Ovary (tissue), 9 donors: ENCODE measurements around the gene RNF224. TPM values are rescaled to one million over a fixed set of nuclear protein-coding genes. Genes with fewer than 3 reads are reported as not detected.

Source experiments
- DNase-seq, 5 donors: peaks; one replicate each; pipeline ENCODE4 v3.0.0-alpha.2; 2019 to 2020
- H3K27ac ChIP-seq, 2 donors: fragments of 200-600 bp; one replicate each; pipeline versions ENCODE4 v1.5.1 to v1.8.0; 2019 to 2022
- H3K27me3 ChIP-seq: fragments of 200-600 bp; one replicate; pipeline ENCODE4 v1.8.0; 2022
- H3K36me3 ChIP-seq: fragments of 200-600 bp; sonication (generic); one replicate; pipeline ENCODE4 v1.5.1; 2019
- H3K4me1 ChIP-seq: one replicate; pipeline ENCODE4 v1.8.1; 2013; ENCODE audit warnings: mild to moderate bottlenecking, moderate library complexity; ENCODE audit not compliant: insufficient read depth
- H3K4me3 ChIP-seq: fragments of 200-600 bp; sonication (generic); one replicate; pipeline ENCODE4 v1.5.1; 2017
- H3K9me3 ChIP-seq, 2 donors: fragments of 200-600 bp in 1 of 2; sonication (generic) in 1 of 2; one replicate each; pipeline versions ENCODE4 v1.5.1 to v1.8.1; 2013 to 2019; ENCODE audit warnings: mild to moderate bottlenecking in 1 of 2, moderate library complexity in 1 of 2
- EP300 ChIP-seq: sonication (generic); formaldehyde crosslinking; IDR thresholded peaks from one replicate; pipeline ENCODE4 v1.6.1; 2017; ENCODE audit warnings: antibody characterized with exemption
- POLR2A ChIP-seq: fragments of 450-650 bp; IDR thresholded peaks from one replicate; pipeline ENCODE4 v1.6.1; 2017; ENCODE audit warnings: antibody characterized with exemption, mild to moderate bottlenecking, moderate library complexity
- WGBS, 3 donors: extraction: QIAGEN DNeasy Blood & Tissue Kit in 1 of 3; methylation state at CpG; one replicate each; pipeline versions ENCODE4 v1.1.5 to v1.1.7; 2013 to 2017; 5-methylcytosine and 5-hydroxymethylcytosine counted together
- intact Hi-C, 4 donors: fragments of 100-400 bp; cut with DNase I; formaldehyde crosslinking; loops; one replicate each; pipeline versions ENCODE4 v1.11.0 to v1.15.1; 2022 to 2023
- polyA plus RNA-seq, 2 donors: library from polyadenylated mRNA; stranded (reverse); fragments of 200-250 nt in 1 of 2; fragments of 350-450 nt in 1 of 2; fragmentation: Illumina TruSeq in 1 of 2; extraction: RNeasy Lipid Tissue Mini Kit (QIAGEN cat#74804) in 1 of 2; gene quantifications; one replicate each; pipeline ENCODE4 v1.2.3, GENCODE V29; 2013 to 2014
- total RNA-seq, 7 donors: library from RNA; depleted of rRNA in 2 of 7; stranded (reverse); fragments of >200 nt in 2 of 7; fragmentation: NEBNext Ultra II Directional in 3 of 7; extraction: Animal tissue kit (Norgen Biotek cat#: 25700) in 3 of 7; gene quantifications; one replicate each; pipeline versions ENCODE4 v1.1.0 to v1.2.4, GENCODE V29; 2016 to 2023
- TF ChIP-seq, protein P1 (sequence below), 3 donors: fragments of 450-650 bp in 2 of 3; fragments of 200-600 bp in 1 of 3; IDR thresholded peaks; one replicate each; pipeline versions ENCODE4 v1.5.1 to v1.8.0; 2016 to 2022; ENCODE audit warnings: antibody characterized with exemption in 3 of 3, mild to moderate bottlenecking in 1 of 3
- donor health status: DM: no; HTN: no; CAD: no; lungs with moderate emphysema.
- donor health status: DM: no; HTN: no; CAD: no.
- donor health status: Bipolar disorder and iron deficiency.
- donor health status: DM: yes; HTN: yes; CAD: no.
- donor health status: DM: no; HTN: no; CAD: no.
- donor health status: DM: yes; HTN: yes; CAD: no.

RNF224 gene
- total and polyA plus RNA-seq, 9 donors: 0.92 TPM; not detected in 8

DNA sequence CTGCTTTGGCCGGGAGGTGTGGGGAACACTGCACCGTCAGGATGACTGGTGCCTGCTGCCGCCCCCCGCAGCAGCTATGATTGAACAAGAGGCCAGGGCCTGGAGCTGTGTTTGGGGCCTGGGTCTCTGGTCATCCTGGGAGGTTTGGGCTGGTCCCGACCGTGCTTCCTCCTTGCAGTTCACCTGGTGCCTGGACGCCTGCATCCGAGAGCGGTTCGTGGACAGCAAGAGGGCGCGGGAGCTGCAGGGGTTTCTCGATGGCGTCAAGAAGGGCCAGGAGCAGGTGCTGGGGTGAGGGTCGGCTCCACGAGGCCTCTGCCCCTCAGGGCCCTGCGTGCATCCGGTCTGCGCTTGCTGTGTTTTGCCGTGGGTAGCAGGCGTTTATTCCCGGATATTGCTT is 36.8 kb downstream of the RNF224 start:
- WGBS, 3 donors: 91 to 96% (median 92%) methylated on average over 22 of the region's 22 CpGs
- H3K9me3 ChIP-seq: no peaks in the 10 kb centered on the region
- TF ChIP-seq POLR2A (no peak), EP300 (no peak)
- TF ChIP-seq, protein P1, sequence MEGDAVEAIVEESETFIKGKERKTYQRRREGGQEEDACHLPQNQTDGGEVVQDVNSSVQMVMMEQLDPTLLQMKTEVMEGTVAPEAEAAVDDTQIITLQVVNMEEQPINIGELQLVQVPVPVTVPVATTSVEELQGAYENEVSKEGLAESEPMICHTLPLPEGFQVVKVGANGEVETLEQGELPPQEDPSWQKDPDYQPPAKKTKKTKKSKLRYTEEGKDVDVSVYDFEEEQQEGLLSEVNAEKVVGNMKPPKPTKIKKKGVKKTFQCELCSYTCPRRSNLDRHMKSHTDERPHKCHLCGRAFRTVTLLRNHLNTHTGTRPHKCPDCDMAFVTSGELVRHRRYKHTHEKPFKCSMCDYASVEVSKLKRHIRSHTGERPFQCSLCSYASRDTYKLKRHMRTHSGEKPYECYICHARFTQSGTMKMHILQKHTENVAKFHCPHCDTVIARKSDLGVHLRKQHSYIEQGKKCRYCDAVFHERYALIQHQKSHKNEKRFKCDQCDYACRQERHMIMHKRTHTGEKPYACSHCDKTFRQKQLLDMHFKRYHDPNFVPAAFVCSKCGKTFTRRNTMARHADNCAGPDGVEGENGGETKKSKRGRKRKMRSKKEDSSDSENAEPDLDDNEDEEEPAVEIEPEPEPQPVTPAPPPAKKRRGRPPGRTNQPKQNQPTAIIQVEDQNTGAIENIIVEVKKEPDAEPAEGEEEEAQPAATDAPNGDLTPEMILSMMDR (IDR thresholded peaks at IDR 0.05): no peak
- H3K36me3 ChIP-seq: no peaks in the 10 kb centered on the region
- intact Hi-C loops: no loop called here
- no peak overlapping the region for H3K4me3 ChIP-seq
- H3K4me1 ChIP-seq: peaks cover 3% of the 10 kb centered on the region
- H3K27me3 ChIP-seq: no peaks in the 10 kb centered on the region
- no peak overlapping the region for H3K27ac ChIP-seq
- peak in 1 of 5 donors; percentile 35 for DNase-seq

GRCh38 chr9:137265496-137266161 is 38.3 kb downstream of the RNF224 start:
- Histone ChIP-seq H3K36me3 (no peaks in the 10 kb centered on the region), H3K9me3 (no peaks in the 10 kb centered on the region), H3K4me3 (no peak overlapping the region), H3K4me1 (peaks cover 6% of the 10 kb centered on the region), H3K27me3 (no peaks in the 10 kb centered on the region), H3K27ac (no peak overlapping the region)
- intact Hi-C loops: no loop called here
- WGBS, 3 donors: 88 to 89% (median 89%) methylated on average over 28 to 29 of the region's 29 CpGs
- DNase-seq: no peak
- TF ChIP-seq, protein P1 (IDR thresholded peaks at IDR 0.05): no peak
- no peak for TF ChIP-seq EP300
- no peak for TF ChIP-seq POLR2A

DNA sequence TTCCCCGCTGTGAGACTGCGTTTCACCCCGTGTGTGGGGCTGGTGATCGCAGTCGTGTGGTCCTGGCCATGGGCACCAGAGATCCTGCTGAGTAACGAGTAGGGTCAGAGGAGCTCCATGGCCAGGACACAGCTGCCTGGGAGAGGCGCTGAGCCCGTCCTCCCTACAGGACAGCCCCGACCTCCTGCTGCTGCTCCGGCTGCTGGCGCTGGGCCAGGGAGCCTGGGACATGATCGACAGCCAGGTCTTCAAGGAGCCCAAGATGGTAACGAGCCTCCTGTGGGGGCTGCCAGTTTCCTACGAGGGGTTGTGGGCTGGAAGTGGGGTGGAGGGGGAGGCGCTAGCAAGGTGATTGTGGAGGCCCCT is 38.8 kb downstream of the RNF224 start:
- Histone ChIP-seq H3K36me3 (no peaks in the 10 kb centered on the region), H3K27ac (no peak overlapping the region), H3K4me3 (no peak overlapping the region), H3K27me3 (no peaks in the 10 kb centered on the region), H3K9me3 (no peaks in the 10 kb centered on the region), H3K4me1 (peaks cover 6% of the 10 kb centered on the region)
- intact Hi-C loops: no loop called here
- peak in 2 of 5 donors; percentile 12 to 39 for DNase-seq
- TF ChIP-seq POLR2A (no peak), EP300 (no peak)
- TF ChIP-seq, protein P1 (IDR thresholded peaks at IDR 0.05): no peak
- WGBS, 3 donors: 77 to 81% (median 80%) methylated on average over 15 of the region's 15 CpGs

DNA sequence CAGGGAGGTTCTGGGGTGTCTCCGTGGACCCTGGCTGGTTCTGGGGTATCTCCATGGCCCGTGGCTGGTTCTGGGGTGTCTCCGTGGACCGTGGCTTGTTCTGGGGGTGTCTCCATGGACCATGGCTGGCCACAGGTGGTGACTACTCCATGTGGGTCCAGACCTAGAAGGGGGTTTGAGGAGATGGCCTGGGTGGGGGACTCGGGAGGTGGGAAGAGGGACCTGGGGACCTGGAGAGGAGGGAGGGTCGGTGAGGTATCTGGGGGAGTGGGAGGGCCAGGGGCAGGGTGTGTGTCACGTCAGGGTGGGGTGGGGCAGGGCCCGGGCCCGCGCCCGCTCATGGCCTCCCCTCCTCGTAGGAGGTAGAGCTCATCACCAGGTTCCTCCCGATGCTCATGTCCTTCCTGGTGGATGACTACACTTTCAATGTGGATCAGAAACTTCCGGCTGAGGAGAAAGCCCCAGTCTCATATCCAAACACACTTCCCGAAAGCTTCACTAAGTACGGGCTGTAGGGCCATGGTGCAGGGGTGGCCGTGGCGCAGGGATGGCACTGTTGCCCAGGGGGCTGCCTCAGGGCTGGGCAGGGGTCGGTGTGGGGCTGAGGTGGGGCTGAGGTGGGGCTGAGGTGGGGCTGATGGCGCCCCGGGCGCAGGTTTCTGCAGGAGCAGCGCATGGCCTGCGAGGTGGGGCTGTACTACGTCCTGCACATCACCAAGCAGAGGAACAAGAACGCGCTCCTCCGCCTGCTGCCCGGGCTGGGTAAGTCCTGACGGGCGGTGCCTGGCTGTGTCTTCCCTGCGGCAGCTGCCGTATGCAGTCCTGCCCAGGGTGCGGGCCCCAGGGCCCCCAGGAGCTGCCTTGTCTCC is 39.5 kb downstream of the RNF224 start:
- no peak for TF ChIP-seq EP300
- TF ChIP-seq, protein P1 (IDR thresholded peaks at IDR 0.05): no peak
- TF ChIP-seq POLR2A: no peak
- no peaks in the 10 kb centered on the region for H3K27me3 ChIP-seq

More for the DNA sequence above, 39.5 kb downstream of the RNF224 start:
- Histone ChIP-seq H3K4me3 (no peak overlapping the region), H3K27ac (no peak overlapping the region), H3K36me3 (no peaks in the 10 kb centered on the region), H3K4me1 (peaks cover 6% of the 10 kb centered on the region), H3K9me3 (no peaks in the 10 kb centered on the region)
- 86 to 90% (median 88%) methylated on average over 34 of the region's 34 CpGs for WGBS, 3 donors
- no peak for DNase-seq
- intact Hi-C loops: no loop called here
